ENCODE measurements around the gene R3HDM1.

Gene R3HDM1

GRCh38 chr2:135762530-135762929, 231.2 kb downstream of the R3HDM1 start:
- DNase-seq (ENCODE audit: low read depth): no peak
- TF ChIP-seq, protein P1, sequence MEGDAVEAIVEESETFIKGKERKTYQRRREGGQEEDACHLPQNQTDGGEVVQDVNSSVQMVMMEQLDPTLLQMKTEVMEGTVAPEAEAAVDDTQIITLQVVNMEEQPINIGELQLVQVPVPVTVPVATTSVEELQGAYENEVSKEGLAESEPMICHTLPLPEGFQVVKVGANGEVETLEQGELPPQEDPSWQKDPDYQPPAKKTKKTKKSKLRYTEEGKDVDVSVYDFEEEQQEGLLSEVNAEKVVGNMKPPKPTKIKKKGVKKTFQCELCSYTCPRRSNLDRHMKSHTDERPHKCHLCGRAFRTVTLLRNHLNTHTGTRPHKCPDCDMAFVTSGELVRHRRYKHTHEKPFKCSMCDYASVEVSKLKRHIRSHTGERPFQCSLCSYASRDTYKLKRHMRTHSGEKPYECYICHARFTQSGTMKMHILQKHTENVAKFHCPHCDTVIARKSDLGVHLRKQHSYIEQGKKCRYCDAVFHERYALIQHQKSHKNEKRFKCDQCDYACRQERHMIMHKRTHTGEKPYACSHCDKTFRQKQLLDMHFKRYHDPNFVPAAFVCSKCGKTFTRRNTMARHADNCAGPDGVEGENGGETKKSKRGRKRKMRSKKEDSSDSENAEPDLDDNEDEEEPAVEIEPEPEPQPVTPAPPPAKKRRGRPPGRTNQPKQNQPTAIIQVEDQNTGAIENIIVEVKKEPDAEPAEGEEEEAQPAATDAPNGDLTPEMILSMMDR (IDR thresholded peaks at IDR 0.05; ENCODE audit: low read depth, low read length, missing control alignments): no peak
- no peak overlapping the region for H3K4me3 ChIP-seq (ENCODE audit: low read depth, low read length)

DNA sequence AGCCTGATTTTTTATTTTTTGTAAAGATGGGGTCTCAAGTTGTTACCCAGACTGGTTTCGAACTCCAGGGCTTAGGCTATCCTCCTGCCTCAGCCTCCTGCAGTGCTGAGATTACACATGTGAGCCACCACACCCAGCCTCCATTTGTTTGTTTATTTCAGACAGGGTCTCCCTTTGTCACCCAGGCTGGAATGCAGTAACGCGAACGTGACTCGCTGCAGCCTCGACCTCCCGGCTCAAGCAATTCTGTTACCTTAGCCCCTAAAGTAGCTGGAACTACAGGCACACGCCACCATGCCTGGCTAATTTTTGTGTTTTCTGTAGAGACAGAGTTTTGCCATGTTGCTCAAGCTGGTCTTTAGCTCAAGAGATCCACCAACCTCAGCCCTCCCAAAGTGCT, 237.6 kb downstream of the R3HDM1 start:
- H3K4me3 ChIP-seq (ENCODE audit: low read depth, low read length): no peak overlapping the region
- no peak for DNase-seq (ENCODE audit: low read depth)
- TF ChIP-seq, protein P1 (IDR thresholded peaks at IDR 0.05; ENCODE audit: low read depth, low read length, missing control alignments): no peak

DNA sequence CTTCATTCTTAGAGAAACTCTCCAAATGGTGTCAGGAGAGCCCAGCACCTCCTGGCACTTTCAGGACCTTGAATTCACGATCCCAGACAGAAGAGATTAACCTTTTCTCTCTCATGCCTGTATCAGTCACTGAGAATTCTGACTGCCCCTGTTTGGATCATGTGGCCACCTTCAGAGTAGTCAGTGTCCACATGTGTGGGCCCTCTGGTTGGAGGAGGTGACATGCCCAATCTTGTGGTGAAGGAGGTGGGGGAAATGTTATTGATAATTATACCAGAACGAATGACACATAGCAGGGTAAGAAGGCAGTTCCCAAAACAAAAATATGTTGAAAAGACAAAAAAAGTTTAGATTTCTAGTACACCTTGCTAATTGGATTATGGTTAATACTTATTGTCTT, 242.0 kb downstream of the R3HDM1 start:
- H3K4me3 ChIP-seq (ENCODE audit: low read depth, low read length): no peak overlapping the region
- DNase-seq (ENCODE audit: low read depth): no peak
- TF ChIP-seq, protein P1 (IDR thresholded peaks at IDR 0.05; ENCODE audit: low read depth, low read length, missing control alignments): no peak

- DNase-seq (ENCODE audit: low read depth): no peak
- no peak overlapping the region for H3K4me3 ChIP-seq (ENCODE audit: low read depth, low read length)
- TF ChIP-seq, protein P1 (IDR thresholded peaks at IDR 0.05; ENCODE audit: low read depth, low read length, missing control alignments): no peak
These were observed 242.6 kb downstream of the R3HDM1 start for GRCh38 chr2:135773917-135774316.
